GM18868 (cell line): ENCODE results near the gene ITPRIPL1.
"Not testable (repeated sequence)": the region's sequence is repeated elsewhere in the genome, so short reads cannot be mapped to it uniquely, and the experiment has no call there.

Source experiments
- ATAC-seq: cut with Tn5 transposase; IDR thresholded peaks from one replicate; pipeline ENCODE4 v1.9.1; 2021; ENCODE audit warnings: mild to moderate bottlenecking, moderate library complexity; ENCODE audit not compliant: unreplicated experiment

ITPRIPL1 gene

GRCh38 chr2:96325041-96325883, at the start of gene ITPRIPL1:
Gene ITPRIPL1 (plus strand): TSS chr2:96325317. CDS start chr2:96325840, 523 bp downstream.
- no peak for ATAC-seq

GRCh38 chr2:96276787-96277499, 48.2 kb upstream of the ITPRIPL1 start:
- no peak for ATAC-seq

GRCh38 chr2:96287273-96287856, 37.8 kb upstream of the ITPRIPL1 start:
- no peak for ATAC-seq

GRCh38 chr2:96291751-96292150, 33.4 kb upstream of the ITPRIPL1 start:
- no peak for ATAC-seq

- ATAC-seq = not testable (repeated sequence)
Measured at GRCh38 chr2:96294271-96294670, 30.8 kb upstream of the ITPRIPL1 start.

GRCh38 chr2:96296925-96297324, 28.2 kb upstream of the ITPRIPL1 start:
- ATAC-seq = no peak

- ATAC-seq = no peak
Measured at GRCh38 chr2:96301865-96302264, 23.3 kb upstream of the ITPRIPL1 start.

- ATAC-seq = no peak
Measured at GRCh38 chr2:96304606-96305005, 20.5 kb upstream of the ITPRIPL1 start.

GRCh38 chr2:96305091-96305978, 19.8 kb upstream of the ITPRIPL1 start, which contains the start of gene SNRNP200:
Gene SNRNP200 (minus strand): TSS chr2:96305546. CDS start chr2:96305437, 109 bp downstream.
- ATAC-seq = peak; percentile 95

GRCh38 chr2:96305979-96306308, 19.2 kb upstream of the ITPRIPL1 start:
- ATAC-seq = no peak

GRCh38 chr2:96306370-96306769, 18.7 kb upstream of the ITPRIPL1 start:
- ATAC-seq = no peak

GRCh38 chr2:96308248-96308647, 16.9 kb upstream of the ITPRIPL1 start:
- ATAC-seq = no peak

GRCh38 chr2:96315005-96315399, 10.1 kb upstream of the ITPRIPL1 start:
- ATAC-seq = no peak

- ATAC-seq = no peak
Measured at GRCh38 chr2:96315400-96316071, 9.6 kb upstream of the ITPRIPL1 start.

- no peak for ATAC-seq
Measured at GRCh38 chr2:96316999-96317398, 8.1 kb upstream of the ITPRIPL1 start.

GRCh38 chr2:96317584-96317997, 7.5 kb upstream of the ITPRIPL1 start:
- ATAC-seq = no peak

GRCh38 chr2:96318723-96319122, 6.4 kb upstream of the ITPRIPL1 start:
- ATAC-seq = no peak

- no peak for ATAC-seq
Measured at GRCh38 chr2:96319396-96319795, 5.7 kb upstream of the ITPRIPL1 start.

GRCh38 chr2:96320326-96320725, 4.8 kb upstream of the ITPRIPL1 start:
- ATAC-seq = no peak
